ENCODE data around the gene RIPOR1.

Gene RIPOR1

GRCh38 chr16:67539691-67540635 lies 11.3 kb downstream of the RIPOR1 start:
- TF ChIP-seq, protein P1, sequence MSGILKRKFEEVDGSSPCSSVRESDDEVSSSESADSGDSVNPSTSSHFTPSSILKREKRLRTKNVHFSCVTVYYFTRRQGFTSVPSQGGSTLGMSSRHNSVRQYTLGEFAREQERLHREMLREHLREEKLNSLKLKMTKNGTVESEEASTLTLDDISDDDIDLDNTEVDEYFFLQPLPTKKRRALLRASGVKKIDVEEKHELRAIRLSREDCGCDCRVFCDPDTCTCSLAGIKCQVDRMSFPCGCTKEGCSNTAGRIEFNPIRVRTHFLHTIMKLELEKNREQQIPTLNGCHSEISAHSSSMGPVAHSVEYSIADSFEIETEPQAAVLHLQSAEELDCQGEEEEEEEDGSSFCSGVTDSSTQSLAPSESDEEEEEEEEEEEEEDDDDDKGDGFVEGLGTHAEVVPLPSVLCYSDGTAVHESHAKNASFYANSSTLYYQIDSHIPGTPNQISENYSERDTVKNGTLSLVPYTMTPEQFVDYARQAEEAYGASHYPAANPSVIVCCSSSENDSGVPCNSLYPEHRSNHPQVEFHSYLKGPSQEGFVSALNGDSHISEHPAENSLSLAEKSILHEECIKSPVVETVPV (CRISPR knock-in tag; IDR thresholded peaks at IDR 0.05), result no peak
- TF ChIP-seq ARNTL (CRISPR knock-in tag; IDR thresholded peaks at IDR 0.05; ENCODE audit: borderline replicate concordance, low read depth) (no peak), TCF4 (CRISPR knock-in tag; IDR thresholded peaks at IDR 0.05; ENCODE audit: borderline replicate concordance) (no peak)
- TF ChIP-seq, protein P2, sequence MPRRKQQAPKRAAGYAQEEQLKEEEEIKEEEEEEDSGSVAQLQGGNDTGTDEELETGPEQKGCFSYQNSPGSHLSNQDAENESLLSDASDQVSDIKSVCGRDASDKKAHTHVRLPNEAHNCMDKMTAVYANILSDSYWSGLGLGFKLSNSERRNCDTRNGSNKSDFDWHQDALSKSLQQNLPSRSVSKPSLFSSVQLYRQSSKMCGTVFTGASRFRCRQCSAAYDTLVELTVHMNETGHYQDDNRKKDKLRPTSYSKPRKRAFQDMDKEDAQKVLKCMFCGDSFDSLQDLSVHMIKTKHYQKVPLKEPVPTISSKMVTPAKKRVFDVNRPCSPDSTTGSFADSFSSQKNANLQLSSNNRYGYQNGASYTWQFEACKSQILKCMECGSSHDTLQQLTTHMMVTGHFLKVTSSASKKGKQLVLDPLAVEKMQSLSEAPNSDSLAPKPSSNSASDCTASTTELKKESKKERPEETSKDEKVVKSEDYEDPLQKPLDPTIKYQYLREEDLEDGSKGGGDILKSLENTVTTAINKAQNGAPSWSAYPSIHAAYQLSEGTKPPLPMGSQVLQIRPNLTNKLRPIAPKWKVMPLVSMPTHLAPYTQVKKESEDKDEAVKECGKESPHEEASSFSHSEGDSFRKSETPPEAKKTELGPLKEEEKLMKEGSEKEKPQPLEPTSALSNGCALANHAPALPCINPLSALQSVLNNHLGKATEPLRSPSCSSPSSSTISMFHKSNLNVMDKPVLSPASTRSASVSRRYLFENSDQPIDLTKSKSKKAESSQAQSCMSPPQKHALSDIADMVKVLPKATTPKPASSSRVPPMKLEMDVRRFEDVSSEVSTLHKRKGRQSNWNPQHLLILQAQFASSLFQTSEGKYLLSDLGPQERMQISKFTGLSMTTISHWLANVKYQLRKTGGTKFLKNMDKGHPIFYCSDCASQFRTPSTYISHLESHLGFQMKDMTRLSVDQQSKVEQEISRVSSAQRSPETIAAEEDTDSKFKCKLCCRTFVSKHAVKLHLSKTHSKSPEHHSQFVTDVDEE (CRISPR knock-in tag; IDR thresholded peaks at IDR 0.05), result no peak
- no peak for ATAC-seq

DNA sequence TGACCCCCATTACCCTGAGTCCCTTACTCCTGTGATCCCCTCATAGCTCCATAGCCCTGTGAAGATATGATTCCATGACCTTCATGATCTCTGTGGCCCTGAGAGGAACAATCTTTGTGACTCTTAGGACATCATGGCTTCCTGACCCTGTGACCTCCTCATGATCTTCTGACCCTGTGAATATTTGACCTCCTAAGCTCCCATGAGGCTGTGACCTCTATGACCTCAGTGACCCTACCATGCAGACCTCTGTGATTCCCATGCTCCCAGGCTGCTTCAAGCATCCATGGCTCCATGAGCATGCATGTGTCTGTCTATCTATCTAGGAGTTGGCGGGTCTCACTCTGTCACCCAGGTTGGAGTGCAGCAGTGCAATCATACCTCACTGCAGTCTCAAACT lies 12.1 kb downstream of the RIPOR1 start:
- no peak for TF ChIP-seq CSDC2 (CRISPR knock-in tag; IDR thresholded peaks at IDR 0.05)
- TF ChIP-seq PATZ1 (CRISPR knock-in tag; IDR thresholded peaks at IDR 0.05; ENCODE audit: borderline replicate concordance), result no peak
- TF ChIP-seq ISL1 (CRISPR knock-in tag; IDR thresholded peaks at IDR 0.05), result no peak
- no peak for TF ChIP-seq TCF4 (CRISPR knock-in tag; IDR thresholded peaks at IDR 0.05; ENCODE audit: borderline replicate concordance)
- no peak for TF ChIP-seq GLIS3 (CRISPR knock-in tag; IDR thresholded peaks at IDR 0.05)
- no peak for ATAC-seq

DNA sequence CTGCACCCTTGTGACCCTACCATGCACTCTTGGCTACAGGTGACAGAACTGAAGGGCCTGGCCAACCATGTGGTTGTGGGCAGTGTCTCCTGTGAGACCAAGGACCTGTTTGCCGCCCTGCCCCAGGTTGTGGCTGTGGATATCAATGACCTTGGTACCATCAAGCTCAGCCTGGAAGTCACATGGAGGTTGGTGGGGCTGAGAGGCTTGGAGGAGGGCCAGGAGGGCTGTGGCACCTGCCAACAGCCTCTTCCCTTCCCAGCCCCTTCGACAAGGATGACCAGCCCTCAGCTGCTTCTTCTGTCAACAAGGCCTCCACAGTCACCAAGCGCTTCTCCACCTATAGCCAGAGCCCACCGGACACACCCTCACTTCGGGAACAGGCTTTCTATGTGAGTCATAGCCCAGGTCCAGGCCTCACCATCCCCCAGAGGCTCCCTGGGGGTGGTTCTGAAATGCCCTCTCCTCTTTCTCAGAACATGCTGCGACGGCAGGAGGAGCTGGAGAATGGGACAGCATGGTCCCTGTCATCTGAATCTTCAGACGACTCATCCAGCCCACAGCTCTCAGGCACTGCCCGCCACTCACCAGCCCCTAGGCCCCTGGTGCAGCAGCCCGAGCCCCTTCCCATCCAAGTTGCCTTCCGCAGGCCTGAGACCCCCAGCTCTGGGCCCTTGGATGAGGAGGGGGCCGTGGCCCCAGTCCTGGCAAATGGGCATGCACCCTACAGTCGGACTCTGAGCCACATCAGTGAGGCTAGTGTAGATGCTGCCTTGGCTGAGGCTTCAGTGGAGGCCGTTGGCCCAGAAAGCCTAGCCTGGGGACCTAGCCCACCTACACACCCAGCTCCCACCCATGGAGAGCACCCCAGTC lies 13.0 kb downstream of the RIPOR1 start:
- no peak for ATAC-seq
- TF ChIP-seq RARB (CRISPR knock-in tag; IDR thresholded peaks at IDR 0.05) (no peak), ESRRG (CRISPR knock-in tag; IDR thresholded peaks at IDR 0.05) (no peak), ARNTL (CRISPR knock-in tag; IDR thresholded peaks at IDR 0.05; ENCODE audit: borderline replicate concordance, low read depth) (no peak), ZNF565 (CRISPR knock-in tag; conservative IDR thresholded peaks at IDR 0.05; ENCODE audit: low read depth) (no peak), OSR1 (CRISPR knock-in tag; IDR thresholded peaks at IDR 0.05) (no peak), PPARA (CRISPR knock-in tag; IDR thresholded peaks at IDR 0.05; ENCODE audit: borderline replicate concordance) (no peak), TCF4 (CRISPR knock-in tag; IDR thresholded peaks at IDR 0.05; ENCODE audit: borderline replicate concordance) (no peak), POU6F1 (CRISPR knock-in tag; IDR thresholded peaks at IDR 0.05; ENCODE audit: borderline replicate concordance, low read depth) (no peak), ZFP3 (CRISPR knock-in tag; IDR thresholded peaks at IDR 0.05) (no peak), TOX (CRISPR knock-in tag; IDR thresholded peaks at IDR 0.05; ENCODE audit: borderline replicate concordance) (no peak), ISL1 (CRISPR knock-in tag; IDR thresholded peaks at IDR 0.05) (no peak)
- TF ChIP-seq, protein P1 (CRISPR knock-in tag; IDR thresholded peaks at IDR 0.05), result no peak
- TF ChIP-seq, protein P2 (CRISPR knock-in tag; IDR thresholded peaks at IDR 0.05), result no peak
- TF ChIP-seq, protein P3, sequence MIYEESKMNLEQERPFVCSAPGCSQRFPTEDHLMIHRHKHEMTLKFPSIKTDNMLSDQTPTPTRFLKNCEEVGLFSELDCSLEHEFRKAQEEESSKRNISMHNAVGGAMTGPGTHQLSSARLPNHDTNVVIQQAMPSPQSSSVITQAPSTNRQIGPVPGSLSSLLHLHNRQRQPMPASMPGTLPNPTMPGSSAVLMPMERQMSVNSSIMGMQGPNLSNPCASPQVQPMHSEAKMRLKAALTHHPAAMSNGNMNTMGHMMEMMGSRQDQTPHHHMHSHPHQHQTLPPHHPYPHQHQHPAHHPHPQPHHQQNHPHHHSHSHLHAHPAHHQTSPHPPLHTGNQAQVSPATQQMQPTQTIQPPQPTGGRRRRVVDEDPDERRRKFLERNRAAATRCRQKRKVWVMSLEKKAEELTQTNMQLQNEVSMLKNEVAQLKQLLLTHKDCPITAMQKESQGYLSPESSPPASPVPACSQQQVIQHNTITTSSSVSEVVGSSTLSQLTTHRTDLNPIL (CRISPR knock-in tag; IDR thresholded peaks at IDR 0.05; ENCODE audit: low read depth), result no peak

Measured in SK-N-SH treated with all-trans-retinoic acid at 6 μM for 48 hours (cell line).